Measurements from ENCODE around the gene TMEM134. TPM values are rescaled to one million over a fixed set of nuclear protein-coding genes. Genes with fewer than 3 reads are reported as not detected.
A peak's percentile ranks its signal among the peaks of the same experiment; 100 is the strongest.

TMEM134 gene
- polyA plus RNA-seq, 1 donor from 2014 or later: 272 TPM

- Mint-ChIP-seq H3K9me3 (no peaks in the 10 kb centered on the region), H3K36me3 (no peaks in the 10 kb centered on the region), H3K4me1 (peaks cover 12 to 24% (median 23%) of the 10 kb centered on the region in 3 donors), H3K4me3 (peak overlapping the region; percentile 86 to 96 (median 93)), H3K27ac (peak overlapping the region; percentile 89 to 96 (median 91)), H3K27me3 (no peaks in the 10 kb centered on the region)
Measured at GRCh38 chr11:67465189-67465510, 3.9 kb downstream of the TMEM134 start.

- Mint-ChIP-seq H3K27me3 (no peaks in the 10 kb centered on the region), H3K36me3 (no peaks in the 10 kb centered on the region), H3K9me3 (no peaks in the 10 kb centered on the region), H3K27ac (peak overlapping the region; percentile 89 to 96 (median 96)), H3K4me1 (peaks cover 17 to 29% (median 28%) of the 10 kb centered on the region in 3 donors), H3K4me3 (peak overlapping the region; percentile 86 to 96 (median 93))
Measured at GRCh38 chr11:67464411-67465188, 4.5 kb downstream of the TMEM134 start.

GRCh38 chr11:67463680-67464410 is 5.2 kb downstream of the TMEM134 start:
- H3K9me3 Mint-ChIP-seq: no peaks in the 10 kb centered on the region
- H3K4me3 Mint-ChIP-seq: peak overlapping the region; percentile 86 to 96 (median 93)
- no peaks in the 10 kb centered on the region for H3K36me3 Mint-ChIP-seq
- peak overlapping the region; percentile 89 to 96 (median 96) for H3K27ac Mint-ChIP-seq
- peaks cover 22 to 34% (median 34%) of the 10 kb centered on the region in 3 donors for H3K4me1 Mint-ChIP-seq
- H3K27me3 Mint-ChIP-seq: no peaks in the 10 kb centered on the region

- Mint-ChIP-seq H3K9me3 (no peaks in the 10 kb centered on the region), H3K4me3 (peak overlapping the region in 3 of 4 donors; percentile 49 to 91 (median 81)), H3K27me3 (no peaks in the 10 kb centered on the region), H3K36me3 (no peaks in the 10 kb centered on the region), H3K27ac (peak overlapping the region in 2 of 3 donors; percentile 59 to 89), H3K4me1 (peaks cover 22 to 35% (median 35%) of the 10 kb centered on the region in 3 donors)
Measured at GRCh38 chr11:67463186-67463585, 5.9 kb downstream of the TMEM134 start.

GRCh38 chr11:67458266-67458665 is 10.8 kb downstream of the TMEM134 start:
- peak overlapping the region; percentile 16 to 91 (median 79) for H3K27ac Mint-ChIP-seq
- H3K4me1 Mint-ChIP-seq: peaks cover 20 to 28% (median 22%) of the 10 kb centered on the region in 3 donors
- H3K27me3 Mint-ChIP-seq: no peaks in the 10 kb centered on the region
- no peaks in the 10 kb centered on the region for H3K9me3 Mint-ChIP-seq
- H3K4me3 Mint-ChIP-seq: no peak overlapping the region
- peaks cover 2% of the 10 kb centered on the region for H3K36me3 Mint-ChIP-seq

GRCh38 chr11:67457453-67457852 is 11.6 kb downstream of the TMEM134 start:
- Mint-ChIP-seq H3K27ac (peak overlapping the region; percentile 59 to 80 (median 67)), H3K9me3 (no peaks in the 10 kb centered on the region), H3K36me3 (peaks cover 2% of the 10 kb centered on the region), H3K4me1 (peaks cover 19 to 25% (median 20%) of the 10 kb centered on the region in 3 donors), H3K27me3 (no peaks in the 10 kb centered on the region), H3K4me3 (peak overlapping the region in 2 of 4 donors; percentile 47 to 84)

GRCh38 chr11:67456068-67456705 is 12.9 kb downstream of the TMEM134 start:
- Mint-ChIP-seq H3K4me1 (peaks cover 19 to 28% (median 20%) of the 10 kb centered on the region in 3 donors), H3K4me3 (no peak overlapping the region), H3K9me3 (no peaks in the 10 kb centered on the region), H3K27ac (peak overlapping the region in 1 of 3 donors; percentile 80), H3K27me3 (no peaks in the 10 kb centered on the region), H3K36me3 (peaks cover 2% of the 10 kb centered on the region)

GRCh38 chr11:67455054-67455453 is 14.0 kb downstream of the TMEM134 start, which contains the start of gene CABP4:
CABP4 (plus strand) TSS chr11:67455354; CDS start chr11:67455424, 70 bp downstream.
- Mint-ChIP-seq H3K4me1 (peaks cover 15 to 27% (median 18%) of the 10 kb centered on the region in 3 donors), H3K4me3 (peak within 1 kb of the TSS in 1 of 4 donors; percentile 58), H3K9me3 (no peaks in the 10 kb centered on the region), H3K36me3 (peaks cover 2% of the 10 kb centered on the region), H3K27ac (no peak within 1 kb of the TSS), H3K27me3 (peaks cover under 1% of the 10 kb centered on the region)

GRCh38 chr11:67453816-67454732 is 15.0 kb downstream of the TMEM134 start:
- Mint-ChIP-seq H3K27ac (no peak overlapping the region), H3K27me3 (peaks cover 2% of the 10 kb centered on the region), H3K4me1 (peaks cover 13 to 25% (median 16%) of the 10 kb centered on the region in 3 donors), H3K4me3 (no peak overlapping the region), H3K36me3 (peaks cover 2% of the 10 kb centered on the region), H3K9me3 (no peaks in the 10 kb centered on the region)

GRCh38 chr11:67452141-67452952 is 16.7 kb downstream of the TMEM134 start, which contains the start of gene GPR152:
GPR152 (minus strand) TSS chr11:67452729; CDS start chr11:67452724, 5 bp downstream.
- peak within 1 kb of the TSS in 1 of 3 donors; percentile 39 for H3K27ac Mint-ChIP-seq
- peaks cover 3% of the 10 kb centered on the region for H3K27me3 Mint-ChIP-seq
- H3K4me1 Mint-ChIP-seq: peaks cover 12 to 28% (median 14%) of the 10 kb centered on the region in 3 donors
- H3K4me3 Mint-ChIP-seq: peak within 1 kb of the TSS in 1 of 4 donors; percentile 14
- H3K9me3 Mint-ChIP-seq: no peaks in the 10 kb centered on the region
- H3K36me3 Mint-ChIP-seq: no peaks in the 10 kb centered on the region

GRCh38 chr11:67451658-67451976 is 17.4 kb downstream of the TMEM134 start:
- peaks cover 3% of the 10 kb centered on the region for H3K27me3 Mint-ChIP-seq
- peaks cover 11 to 28% (median 19%) of the 10 kb centered on the region in 3 donors for H3K4me1 Mint-ChIP-seq
- peak overlapping the region in 1 of 3 donors; percentile 35 for H3K27ac Mint-ChIP-seq
- H3K9me3 Mint-ChIP-seq: no peaks in the 10 kb centered on the region
- peak overlapping the region in 1 of 4 donors; percentile 14 for H3K4me3 Mint-ChIP-seq
- no peaks in the 10 kb centered on the region for H3K36me3 Mint-ChIP-seq

GRCh38 chr11:67450796-67451657 is 18.0 kb downstream of the TMEM134 start:
- Mint-ChIP-seq H3K36me3 (no peaks in the 10 kb centered on the region), H3K9me3 (no peaks in the 10 kb centered on the region), H3K4me1 (peaks cover 15 to 31% (median 25%) of the 10 kb centered on the region in 3 donors), H3K27me3 (peaks cover 3% of the 10 kb centered on the region), H3K27ac (peak overlapping the region in 1 of 3 donors; percentile 35), H3K4me3 (peak overlapping the region in 1 of 4 donors; percentile 14)

All from IgD-negative memory B cell (primary cell).